NCI-H1092 (cell line): Measurements from ENCODE around the gene OR8D2.

ENCODE experiments used
- DNase-seq: peaks from one replicate; lab custom pipeline; 2025; lab: John Stamatoyannopoulos, UW

OR8D2 gene

DNA sequence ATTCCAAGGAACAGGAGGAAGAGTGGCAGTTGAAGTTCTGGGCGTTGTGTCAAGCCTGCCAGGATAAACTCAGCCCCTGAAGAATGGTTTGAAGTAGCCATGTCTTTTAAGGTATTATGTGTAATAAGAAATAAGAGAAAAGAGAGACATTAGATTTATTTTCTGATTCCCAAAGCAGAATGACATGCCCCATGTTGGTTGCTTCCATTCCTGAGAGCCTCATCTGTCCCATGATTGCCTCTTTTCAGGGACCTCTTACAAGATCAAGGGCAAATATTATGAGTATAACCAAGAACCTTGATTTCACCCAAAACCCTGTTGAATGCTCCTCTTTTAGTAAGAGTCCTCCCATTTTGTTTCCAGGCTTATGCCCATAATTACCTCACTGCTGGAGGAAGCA is at the start of gene OR8D2:
Gene OR8D2 (minus strand): TSS at position 101 of the 400 bp plus-strand sequence. CDS start 0 bp downstream, at position 101.
- DNase-seq, result no peak

GRCh38 chr11:124359566-124359965 is 39.6 kb upstream of the OR8D2 start:
- no peak for DNase-seq

GRCh38 chr11:124346311-124346955 is 26.4 kb upstream of the OR8D2 start:
- DNase-seq, result no peak

DNA sequence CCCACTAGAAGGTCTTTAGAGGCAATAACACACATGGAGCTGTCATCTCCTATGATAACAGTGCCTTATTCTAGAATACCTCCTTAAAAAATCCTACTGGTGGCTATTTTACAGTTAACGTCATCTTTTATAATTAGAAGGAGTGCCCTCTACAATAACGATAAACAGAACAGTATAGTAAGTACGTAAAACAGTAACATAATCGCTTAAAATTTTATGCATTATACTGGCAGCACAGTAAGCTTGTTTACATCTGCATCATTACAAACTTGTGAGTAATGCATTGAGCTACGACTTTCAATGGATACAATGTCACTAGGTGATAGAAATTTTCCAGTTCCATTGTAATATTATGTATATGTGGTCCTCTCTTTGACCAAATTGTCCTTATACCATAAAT is 24.3 kb upstream of the OR8D2 start:
- no peak for DNase-seq

GRCh38 chr11:124340142-124340447 is 20.1 kb upstream of the OR8D2 start:
- DNase-seq, result no peak

DNA sequence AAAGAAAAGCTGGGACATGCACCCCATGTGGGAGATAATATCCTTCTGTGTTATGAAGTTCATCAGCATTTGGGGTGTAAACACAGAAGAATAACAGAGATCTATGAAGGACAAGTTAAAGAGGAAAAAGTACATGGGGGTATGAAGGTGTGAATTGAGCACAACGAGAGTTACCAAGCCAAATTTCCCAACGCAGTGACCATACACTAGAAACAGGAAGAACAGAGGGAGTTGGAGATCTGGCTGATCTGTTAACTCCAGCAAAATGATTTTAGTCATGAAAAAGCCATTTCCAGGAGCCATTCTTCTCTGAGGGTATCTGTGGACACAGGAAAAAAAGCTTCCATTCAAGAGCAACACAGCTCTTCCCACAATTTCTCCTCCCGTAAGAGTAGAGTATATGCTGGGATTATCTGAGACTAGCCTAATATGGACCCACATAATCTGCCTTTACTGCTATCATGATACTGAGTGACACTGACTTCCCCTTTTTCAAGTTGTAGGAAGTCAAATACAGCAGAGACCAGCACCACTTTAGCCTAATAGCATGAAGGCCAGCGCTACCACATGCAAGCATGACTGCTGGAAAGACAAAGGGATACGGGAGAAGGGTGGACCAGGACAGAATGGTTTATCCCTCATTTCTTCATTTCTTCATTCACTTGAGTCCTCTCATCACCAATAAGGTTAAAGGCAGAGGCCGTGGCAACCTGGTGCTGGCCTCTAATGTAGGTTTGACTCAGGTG is 19.6 kb upstream of the OR8D2 start:
- no peak for DNase-seq

DNA sequence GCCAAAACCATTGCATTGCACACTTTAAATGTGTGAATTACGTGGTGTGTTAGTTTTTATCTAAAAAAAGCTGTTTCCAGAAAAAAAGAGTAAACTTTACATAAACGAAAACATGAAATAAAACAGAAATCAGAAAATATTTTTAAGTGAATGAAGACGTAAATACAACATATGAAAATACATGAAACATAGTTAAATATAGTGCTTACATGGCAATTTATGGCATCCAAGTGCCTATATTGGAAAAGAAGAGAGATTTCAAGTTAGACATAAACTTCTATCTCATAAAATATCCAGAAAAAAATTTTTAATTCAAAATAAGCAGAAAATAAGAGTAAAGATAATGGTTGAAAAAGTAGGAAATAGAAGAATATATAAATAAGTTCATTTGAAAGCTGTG is 11.9 kb upstream of the OR8D2 start:
- no peak for DNase-seq

DNA sequence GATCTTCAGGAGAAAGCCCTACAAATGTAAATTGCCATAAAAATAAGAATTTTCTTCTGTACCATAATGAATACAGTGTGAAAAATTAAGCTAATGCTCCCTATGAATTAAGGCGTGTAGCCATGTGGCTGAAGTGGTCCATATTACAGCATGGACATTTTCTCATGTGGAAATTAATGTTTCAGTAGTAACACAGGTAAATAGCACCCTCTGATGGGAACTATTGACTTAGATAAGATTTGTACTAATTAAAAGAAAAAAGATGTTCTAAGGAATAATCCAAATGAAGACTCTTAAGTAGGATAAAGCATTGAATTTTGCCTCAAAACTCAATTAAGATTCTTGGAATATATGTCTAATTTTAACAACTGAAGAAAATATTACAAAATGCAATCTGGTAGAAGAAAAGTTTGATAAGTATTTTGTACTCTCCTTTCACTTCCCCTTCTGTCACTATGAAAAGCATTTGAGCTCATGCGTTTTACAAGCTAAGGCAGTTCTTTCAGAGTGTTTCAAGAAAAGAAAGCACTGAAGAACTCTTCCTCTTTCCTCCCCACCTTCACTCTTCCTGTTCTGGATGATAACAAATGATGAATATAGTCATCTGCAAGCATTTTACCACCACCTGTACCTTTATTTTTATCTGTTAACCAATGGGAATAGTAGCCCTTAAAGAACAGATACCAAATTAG is 9.9 kb upstream of the OR8D2 start:
- no peak for DNase-seq

- DNase-seq, result no peak
These were observed 7.8 kb upstream of the OR8D2 start for GRCh38 chr11:124327775-124328174.

- no peak for DNase-seq
These were observed 2.4 kb upstream of the OR8D2 start for GRCh38 chr11:124322356-124322755.

- DNase-seq, result no peak
These were observed 4.9 kb downstream of the OR8D2 start for GRCh38 chr11:124315052-124315451.

- DNase-seq, result no peak
These were observed 6.1 kb downstream of the OR8D2 start, which contains the start of gene OR8D1 for GRCh38 chr11:124313849-124314248. OR8D1 (minus strand) TSS chr11:124313949; CDS start chr11:124310766, 3,183 bp downstream.

GRCh38 chr11:124313131-124313530 is 6.9 kb downstream of the OR8D2 start:
- no peak for DNase-seq

DNA sequence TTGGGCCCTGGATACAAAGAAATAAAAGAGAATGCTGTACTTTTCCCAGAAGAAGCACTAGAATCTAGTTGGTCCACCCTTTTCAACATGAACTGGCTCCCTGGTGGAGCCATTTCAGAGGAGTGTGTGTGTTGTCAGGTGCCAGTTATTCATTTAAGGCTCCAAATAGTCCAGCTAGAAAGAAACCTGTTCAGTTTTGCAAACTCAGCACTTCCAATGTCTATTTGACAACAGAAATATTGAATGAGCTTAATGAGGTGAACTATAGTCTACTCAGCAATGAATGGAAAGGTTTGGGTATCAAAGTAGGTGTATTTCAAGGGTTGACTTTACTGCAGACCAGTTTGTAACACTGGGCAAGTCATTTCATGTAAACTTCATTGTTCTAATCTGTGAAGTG is 8.3 kb downstream of the OR8D2 start:
- no peak for DNase-seq

- no peak for DNase-seq
These were observed 8.7 kb downstream of the OR8D2 start for GRCh38 chr11:124311269-124311668.

GRCh38 chr11:124310721-124311120 is 9.3 kb downstream of the OR8D2 start:
- no peak for DNase-seq

GRCh38 chr11:124307093-124307492 is 12.9 kb downstream of the OR8D2 start:
- DNase-seq, result no peak

GRCh38 chr11:124302347-124303125 is 17.5 kb downstream of the OR8D2 start:
- DNase-seq, result no peak

DNA sequence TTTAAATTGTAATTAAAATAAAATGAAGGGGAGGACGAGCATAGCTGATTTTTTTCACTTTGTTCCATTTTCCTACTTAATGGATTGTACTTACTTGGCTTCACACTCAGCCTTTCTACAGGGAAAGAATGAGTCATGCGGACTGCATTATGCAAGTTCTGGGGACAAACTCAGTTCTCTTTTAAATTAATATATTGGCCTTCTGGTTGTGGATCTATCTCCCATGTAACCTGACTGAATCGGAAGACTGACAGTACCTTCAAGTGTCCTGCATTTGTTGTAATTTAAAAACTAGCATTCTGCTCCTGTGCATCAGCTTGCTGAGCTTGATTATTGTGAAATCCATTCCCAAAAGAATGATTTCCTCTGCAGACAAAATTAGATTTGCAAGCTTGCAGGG is 18.4 kb downstream of the OR8D2 start:
- no peak for DNase-seq

DNA sequence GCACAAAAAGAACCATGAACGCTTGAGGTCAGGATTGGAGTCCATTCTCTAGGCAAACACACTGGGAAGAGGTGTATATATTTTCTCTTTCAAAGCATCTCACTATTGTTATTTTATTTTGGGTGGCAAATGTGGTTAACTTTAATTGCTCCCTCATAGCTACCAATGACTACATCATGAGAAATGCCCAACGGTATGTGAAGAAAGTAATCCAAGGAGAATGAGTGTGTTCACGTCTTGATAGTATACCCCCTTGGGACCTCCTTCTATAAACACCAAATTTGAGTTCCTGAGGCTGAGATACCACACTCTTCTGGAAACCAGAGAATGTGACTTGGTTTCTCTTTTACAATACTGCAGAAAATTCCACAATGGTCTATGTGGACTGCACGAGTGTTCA is 22.1 kb downstream of the OR8D2 start:
- DNase-seq, result no peak

GRCh38 chr11:124296016-124296415 is 24.0 kb downstream of the OR8D2 start:
- no peak for DNase-seq

- DNase-seq, result no peak
These were observed 25.3 kb downstream of the OR8D2 start for GRCh38 chr11:124294687-124295086.
